Fibroblast of lung (primary cell): ENCODE measurements around the gene CRTAC1. TPM values are rescaled to one million over a fixed set of nuclear protein-coding genes. Genes with fewer than 3 reads are reported as not detected.
A peak's percentile ranks its signal among the peaks of the same experiment; 100 is the strongest.
"Not testable (repeated sequence)": the region's sequence is repeated elsewhere in the genome, so short reads cannot be mapped to it uniquely, and the experiment has no call there.

ENCODE experiments used
- DNase-seq, 2 donors: peaks; one replicate each; pipeline versions ENCODE4 v3.0.0 to v3.0.0-alpha.2; 2010; ENCODE audit warnings: low read depth in 2 of 2
- H2AFZ ChIP-seq: 2 replicates; pipeline ENCODE4 v1.5.1; 2012; ENCODE audit warnings: low read length, control low read depth, inconsistent platforms
- H3K27ac ChIP-seq: 2 replicates; pipeline ENCODE4 v1.5.1; 2011; ENCODE audit warnings: low read length, control low read depth; ENCODE audit not compliant: insufficient read depth
- H3K27me3 ChIP-seq: 2 replicates; pipeline ENCODE4 v1.5.1; 2011; ENCODE audit warnings: mild to moderate bottlenecking, low read length; ENCODE audit not compliant: control insufficient read depth, insufficient read depth
- H3K36me3 ChIP-seq: 2 replicates; pipeline ENCODE4 v1.5.1; 2011; ENCODE audit warnings: low read length; ENCODE audit not compliant: control insufficient read depth, insufficient read depth
- H3K4me1 ChIP-seq: 2 replicates; pipeline ENCODE4 v1.5.1; 2011; ENCODE audit warnings: low read length; ENCODE audit not compliant: control insufficient read depth, insufficient read depth; ENCODE audit errors: extremely low read depth
- H3K4me2 ChIP-seq: 2 replicates; pipeline ENCODE4 v1.5.1; 2011; ENCODE audit warnings: low read length, control low read depth; ENCODE audit not compliant: insufficient read depth; ENCODE audit errors: extremely low read depth
- H3K4me3 ChIP-seq, 4 experiments: fragments of 200-600 bp in 1 of 4; sonication (generic) in 1 of 4; replicated peaks in 1 of 4; 2 replicates each; pipeline ENCODE4 v1.5.1; 2011 to 2016; ENCODE audit warnings: low read length in 4 of 4, low read depth in 3 of 4, mild to moderate bottlenecking in 3 of 4, control low read depth in 2 of 4, inconsistent platforms in 1 of 4, mixed read lengths in 1 of 4; ENCODE audit not compliant: insufficient read depth in 1 of 4; ENCODE audit errors: control extremely low read depth in 1 of 4
- H3K79me2 ChIP-seq: 2 replicates; pipeline ENCODE4 v1.5.1; 2012; ENCODE audit warnings: mild to moderate bottlenecking, low read length, inconsistent platforms; ENCODE audit not compliant: control insufficient read depth, insufficient read depth
- H3K9ac ChIP-seq: 2 replicates; pipeline ENCODE4 v1.5.1; 2011; ENCODE audit warnings: mild to moderate bottlenecking, low read length, control low read depth; ENCODE audit not compliant: insufficient read depth
- H3K9me3 ChIP-seq: 2 replicates; pipeline ENCODE4 v1.5.1; 2012; ENCODE audit warnings: low read depth, low read length; ENCODE audit not compliant: control insufficient read depth, insufficient read depth
- H4K20me1 ChIP-seq: 2 replicates; pipeline ENCODE4 v1.5.1; 2011; ENCODE audit warnings: low read length; ENCODE audit not compliant: control insufficient read depth, insufficient read depth; ENCODE audit errors: extremely low read depth
- CTCF ChIP-seq, 2 donors: IDR thresholded peaks in 1 of 2; conservative IDR thresholded peaks in 1 of 2; 1 replicate in 1 of 2; 2 replicates in 1 of 2; pipeline ENCODE4 v1.5.1; 2011 to 2012; ENCODE audit warnings: low read length in 2 of 2, control low read depth in 1 of 2, inconsistent platforms in 1 of 2, low read depth in 1 of 2, mild to moderate bottlenecking in 1 of 2
- EZH2 ChIP-seq: IDR thresholded peaks from 2 replicates; pipeline ENCODE4 v1.5.1; 2012; ENCODE audit warnings: low read length, control low read depth, mild to moderate bottlenecking; ENCODE audit errors: missing control alignments
- polyA plus RNA-seq, 2 donors: library from polyadenylated mRNA; depleted of rRNA in 1 of 2; stranded (reverse) in 1 of 2; unstranded in 1 of 2; fragments of >200 nt; gene quantifications; 2 replicates each; pipeline ENCODE4 v1.2.1, GENCODE V29; 2011 to 2012; ENCODE audit warnings: missing spikeins in 1 of 2
- total RNA-seq: library from RNA; depleted of rRNA; stranded (reverse); fragments of >200 nt; gene quantifications from 2 replicates; pipeline ENCODE4 v1.2.1, GENCODE V29; 2014

CRTAC1 gene
- total and polyA plus RNA-seq, 2 donors (not counting 1 experiment from before 2014, with no cell fraction given): not detected

DNA sequence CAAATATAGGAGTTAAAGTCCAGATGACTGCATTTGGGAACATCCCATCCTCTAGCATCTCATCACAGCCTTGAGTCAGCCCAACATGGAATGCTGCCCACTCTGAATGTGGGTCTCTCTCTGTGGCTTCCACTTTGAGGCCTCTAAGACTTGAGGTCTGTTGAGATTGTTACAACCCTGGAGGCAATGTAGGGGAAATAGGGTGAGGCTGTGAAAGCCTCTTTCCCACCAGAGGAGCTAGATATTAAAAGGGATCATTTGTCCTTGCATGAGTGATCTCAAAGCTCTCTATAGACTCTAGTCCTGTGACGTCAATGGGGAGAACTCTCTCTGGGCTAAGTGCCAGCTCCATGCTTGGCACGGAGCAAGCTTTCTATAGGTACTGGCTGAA lies 187.1 kb downstream of the CRTAC1 start:
- no peak overlapping the region for H3K9ac ChIP-seq
- no peak for DNase-seq
- no peaks in the 10 kb centered on the region for H3K79me2 ChIP-seq
- H3K9me3 ChIP-seq: no peaks in the 10 kb centered on the region
- no peaks in the 10 kb centered on the region for H4K20me1 ChIP-seq
- no peak overlapping the region for H3K27ac ChIP-seq
- H3K27me3 ChIP-seq: no peaks in the 10 kb centered on the region
- no peak overlapping the region for H3K4me3 ChIP-seq
- TF ChIP-seq EZH2 (no peak), CTCF (conservative IDR thresholded peaks at IDR 0.05 in 1 of 2, IDR thresholded peaks at IDR 0.05 in 1 of 2; ENCODE audit: low read depth in 1 of 2, low read length in 2 of 2) (no peak)
- no peaks in the 10 kb centered on the region for H3K36me3 ChIP-seq
- H2AFZ ChIP-seq: no peak overlapping the region
- no peak overlapping the region for H3K4me2 ChIP-seq
- H3K4me1 ChIP-seq: peaks cover 9% of the 10 kb centered on the region

GRCh38 chr10:97842656-97843280 lies 187.7 kb downstream of the CRTAC1 start:
- peak overlapping the region; percentile 25 for H3K4me2 ChIP-seq

GRCh38 chr10:97842114-97842513 lies 188.3 kb downstream of the CRTAC1 start:
- not testable (repeated sequence) for H4K20me1 ChIP-seq, H3K4me1 ChIP-seq, H3K27ac ChIP-seq, H3K27me3 ChIP-seq, H3K4me2 ChIP-seq, DNase-seq, H3K9ac ChIP-seq, H2AFZ ChIP-seq, H3K9me3 ChIP-seq, H3K36me3 ChIP-seq, H3K79me2 ChIP-seq, H3K4me3 ChIP-seq

More at GRCh38 chr10:97842656-97843280, 187.7 kb downstream of the CRTAC1 start:
- Histone ChIP-seq H3K27ac (no peak overlapping the region), H3K4me3 (no peak overlapping the region), H3K79me2 (no peaks in the 10 kb centered on the region), H3K9ac (no peak overlapping the region), H3K27me3 (no peaks in the 10 kb centered on the region), H3K36me3 (no peaks in the 10 kb centered on the region), H3K9me3 (no peaks in the 10 kb centered on the region), H3K4me1 (peaks cover 9% of the 10 kb centered on the region), H2AFZ (no peak overlapping the region), H4K20me1 (no peaks in the 10 kb centered on the region)
- TF ChIP-seq CTCF (conservative IDR thresholded peaks at IDR 0.05 in 1 of 2, IDR thresholded peaks at IDR 0.05 in 1 of 2; ENCODE audit: low read depth in 1 of 2, low read length in 2 of 2): no peak
- TF ChIP-seq EZH2: no peak
- peak in 1 of 2 donors; percentile 18 for DNase-seq

DNA sequence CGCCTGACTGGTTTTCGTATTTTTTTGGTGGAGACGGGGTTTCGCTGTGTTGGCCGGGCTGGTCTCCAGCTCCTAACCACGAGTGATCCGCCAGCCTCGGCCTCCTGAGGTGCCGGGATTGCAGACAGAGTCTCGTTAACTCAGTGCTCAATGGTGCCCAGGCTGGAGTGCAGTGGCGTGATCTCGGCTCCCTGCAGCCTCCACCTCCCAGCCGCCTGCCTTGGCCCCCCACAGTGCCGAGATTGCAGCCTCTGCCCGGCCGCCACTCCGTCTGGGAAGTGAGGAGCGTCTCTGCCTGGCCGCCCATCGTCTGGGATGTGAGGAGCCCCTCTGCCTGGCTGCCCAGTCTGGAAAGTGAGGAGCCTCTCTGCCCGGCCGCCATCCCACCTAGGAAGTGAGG lies 189.3 kb downstream of the CRTAC1 start:
- H3K9me3 ChIP-seq, H4K20me1 ChIP-seq, H3K4me1 ChIP-seq, H3K36me3 ChIP-seq, H3K9ac ChIP-seq, H3K27me3 ChIP-seq, H2AFZ ChIP-seq, H3K27ac ChIP-seq, H3K4me2 ChIP-seq, H3K79me2 ChIP-seq, DNase-seq, H3K4me3 ChIP-seq: not testable (repeated sequence)
